ENCODE results near the gene ARHGEF10L.

Gene ARHGEF10L

DNA sequence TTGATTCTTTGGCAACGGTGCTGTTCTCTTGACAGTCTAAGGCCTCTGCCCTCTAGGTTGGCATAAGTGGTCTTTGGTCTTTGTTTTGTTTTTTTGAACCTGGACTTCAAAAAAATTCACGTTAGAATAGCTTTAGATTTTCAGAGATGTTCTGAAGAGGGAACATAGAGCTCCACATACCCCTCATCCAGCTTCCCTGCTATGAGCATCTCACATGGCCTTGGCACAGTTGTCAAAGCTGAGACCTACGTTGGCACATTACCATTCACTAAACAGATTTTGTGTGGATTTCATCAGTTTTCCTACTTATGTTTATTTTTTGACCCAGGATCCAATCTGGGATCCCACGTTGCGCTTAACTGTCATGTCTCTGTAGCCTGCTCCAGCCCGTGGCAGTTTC lies 60.8 kb downstream of the ARHGEF10L start:
- Histone ChIP-seq H3K36me3 (no peaks in the 10 kb centered on the region), H3K27ac (no peak overlapping the region), H3K4me1 (ENCODE audit: control insufficient read depth in 1 of 2, insufficient read depth in 1 of 2, low read depth in 1 of 2, low read length in 1 of 2) (peaks cover 4 to 5% of the 10 kb centered on the region in 2 experiments), H3K4me3 (ENCODE audit: low read depth in 1 of 2, low read length in 1 of 2) (no peak overlapping the region), H3K9me3 (no peaks in the 10 kb centered on the region), H3K27me3 (peaks cover 25% of the 10 kb centered on the region)
- TF ChIP-seq, protein P1, sequence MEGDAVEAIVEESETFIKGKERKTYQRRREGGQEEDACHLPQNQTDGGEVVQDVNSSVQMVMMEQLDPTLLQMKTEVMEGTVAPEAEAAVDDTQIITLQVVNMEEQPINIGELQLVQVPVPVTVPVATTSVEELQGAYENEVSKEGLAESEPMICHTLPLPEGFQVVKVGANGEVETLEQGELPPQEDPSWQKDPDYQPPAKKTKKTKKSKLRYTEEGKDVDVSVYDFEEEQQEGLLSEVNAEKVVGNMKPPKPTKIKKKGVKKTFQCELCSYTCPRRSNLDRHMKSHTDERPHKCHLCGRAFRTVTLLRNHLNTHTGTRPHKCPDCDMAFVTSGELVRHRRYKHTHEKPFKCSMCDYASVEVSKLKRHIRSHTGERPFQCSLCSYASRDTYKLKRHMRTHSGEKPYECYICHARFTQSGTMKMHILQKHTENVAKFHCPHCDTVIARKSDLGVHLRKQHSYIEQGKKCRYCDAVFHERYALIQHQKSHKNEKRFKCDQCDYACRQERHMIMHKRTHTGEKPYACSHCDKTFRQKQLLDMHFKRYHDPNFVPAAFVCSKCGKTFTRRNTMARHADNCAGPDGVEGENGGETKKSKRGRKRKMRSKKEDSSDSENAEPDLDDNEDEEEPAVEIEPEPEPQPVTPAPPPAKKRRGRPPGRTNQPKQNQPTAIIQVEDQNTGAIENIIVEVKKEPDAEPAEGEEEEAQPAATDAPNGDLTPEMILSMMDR (IDR thresholded peaks at IDR 0.05), result no peak

GRCh38 chr1:17601643-17602382 lies 62.3 kb downstream of the ARHGEF10L start:
- Histone ChIP-seq H3K36me3 (no peaks in the 10 kb centered on the region), H3K4me1 (ENCODE audit: control insufficient read depth in 1 of 2, insufficient read depth in 1 of 2, low read depth in 1 of 2, low read length in 1 of 2) (no peaks in the 10 kb centered on the region), H3K9me3 (no peaks in the 10 kb centered on the region), H3K27me3 (peaks cover 25% of the 10 kb centered on the region), H3K27ac (no peak overlapping the region), H3K4me3 (ENCODE audit: low read depth in 1 of 2, low read length in 1 of 2) (no peak overlapping the region)
- TF ChIP-seq, protein P1 (IDR thresholded peaks at IDR 0.05), result no peak

- no peak overlapping the region for H3K27ac ChIP-seq
- no peaks in the 10 kb centered on the region for H3K9me3 ChIP-seq
- H3K27me3 ChIP-seq, result peaks cover 25% of the 10 kb centered on the region
- H3K4me3 ChIP-seq (ENCODE audit: low read depth in 1 of 2, low read length in 1 of 2), result no peak overlapping the region
- TF ChIP-seq, protein P1 (IDR thresholded peaks at IDR 0.05), result no peak
- no peaks in the 10 kb centered on the region for H3K4me1 ChIP-seq (ENCODE audit: control insufficient read depth in 1 of 2, insufficient read depth in 1 of 2, low read depth in 1 of 2, low read length in 1 of 2)
- H3K36me3 ChIP-seq, result no peaks in the 10 kb centered on the region
Observed at GRCh38 chr1:17603091-17603841, 63.8 kb downstream of the ARHGEF10L start.

DNA sequence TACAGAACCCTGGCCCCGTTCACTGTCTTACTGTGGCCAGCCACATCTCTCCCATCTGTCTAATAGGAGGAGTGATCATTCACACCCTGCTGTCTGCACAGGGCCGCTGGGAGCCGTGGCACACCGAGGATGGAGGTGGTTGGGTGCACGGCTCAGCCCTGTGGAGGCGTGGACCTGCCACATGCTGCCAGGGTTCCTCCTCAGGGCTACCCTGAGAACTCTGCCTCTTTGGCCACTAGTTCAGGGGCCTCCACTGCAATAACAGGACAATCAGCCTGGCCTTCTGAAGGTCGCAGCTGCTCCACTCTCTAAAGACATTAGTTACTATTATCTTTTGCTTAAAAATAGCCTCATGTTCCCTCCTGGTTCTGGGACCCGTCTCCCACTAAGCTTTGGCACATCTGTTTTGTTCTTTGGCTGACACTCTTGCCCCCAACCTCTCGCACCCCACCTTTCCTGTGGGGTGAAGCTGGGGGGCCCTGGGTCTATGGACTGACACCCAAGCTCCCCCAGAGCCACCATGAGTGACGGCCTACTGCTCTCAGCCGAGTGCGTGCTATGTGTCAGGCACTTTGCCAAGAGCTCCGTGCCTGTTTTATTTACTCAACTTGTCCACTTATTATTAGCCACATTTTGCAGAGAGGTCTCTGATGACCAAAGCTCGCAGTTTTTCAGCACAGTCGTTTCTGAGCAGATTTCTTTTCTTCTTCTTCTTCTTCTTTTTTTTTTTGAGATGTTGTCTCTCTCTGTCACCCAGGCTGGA lies 66.3 kb downstream of the ARHGEF10L start:
- no peaks in the 10 kb centered on the region for H3K36me3 ChIP-seq
- H3K27me3 ChIP-seq, result peaks cover 25% of the 10 kb centered on the region

GRCh38 chr1:17606826-17607440 lies 67.4 kb downstream of the ARHGEF10L start:
- Histone ChIP-seq H3K9me3 (no peaks in the 10 kb centered on the region), H3K27me3 (peaks cover 33% of the 10 kb centered on the region), H3K36me3 (no peaks in the 10 kb centered on the region), H3K27ac (no peak overlapping the region), H3K4me3 (ENCODE audit: low read depth in 1 of 2, low read length in 1 of 2) (no peak overlapping the region), H3K4me1 (ENCODE audit: control insufficient read depth in 1 of 2, insufficient read depth in 1 of 2, low read depth in 1 of 2, low read length in 1 of 2) (no peaks in the 10 kb centered on the region)
- TF ChIP-seq, protein P1 (IDR thresholded peaks at IDR 0.05), result peak; percentile 60

More for the DNA sequence above, 66.3 kb downstream of the ARHGEF10L start:
- no peak overlapping the region for H3K27ac ChIP-seq
- H3K4me3 ChIP-seq (ENCODE audit: low read depth in 1 of 2, low read length in 1 of 2), result no peak overlapping the region
- no peaks in the 10 kb centered on the region for H3K4me1 ChIP-seq (ENCODE audit: control insufficient read depth in 1 of 2, insufficient read depth in 1 of 2, low read depth in 1 of 2, low read length in 1 of 2)
- TF ChIP-seq, protein P1 (IDR thresholded peaks at IDR 0.05), result no peak
- no peaks in the 10 kb centered on the region for H3K9me3 ChIP-seq
